IPS DF 4.7 (cell line): ENCODE measurements around the gene VPS45.
"Not testable (repeated sequence)": the region's sequence is repeated elsewhere in the genome, so short reads cannot be mapped to it uniquely, and the experiment has no call there.

Experiments used
- DNase-seq: peaks from one replicate; pipeline ENCODE4 v3.0.0-alpha.2; 2013; ENCODE audit warnings: low spot score; ENCODE audit errors: extremely low read depth

Gene VPS45

DNA sequence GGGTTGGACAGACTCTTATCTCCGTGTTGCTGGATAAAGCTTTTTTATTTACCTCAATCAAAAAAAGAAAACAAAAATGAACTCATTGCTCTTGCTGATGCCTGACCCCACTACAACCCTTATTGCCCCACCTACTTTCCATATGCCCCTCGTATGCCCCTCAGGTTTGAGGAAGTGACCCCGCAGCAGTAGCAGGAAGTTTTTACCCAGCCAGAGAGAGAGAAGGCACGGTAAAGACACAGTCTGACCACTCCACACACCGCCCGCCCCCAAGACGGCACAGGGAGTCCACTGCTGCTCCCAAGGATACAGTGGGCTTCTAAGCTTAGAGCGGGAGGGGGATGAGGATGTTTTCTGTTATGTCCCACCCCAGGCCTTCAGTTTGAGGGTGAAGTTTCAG is 92.0 kb downstream of the VPS45 start:
- DNase-seq, result no peak

DNA sequence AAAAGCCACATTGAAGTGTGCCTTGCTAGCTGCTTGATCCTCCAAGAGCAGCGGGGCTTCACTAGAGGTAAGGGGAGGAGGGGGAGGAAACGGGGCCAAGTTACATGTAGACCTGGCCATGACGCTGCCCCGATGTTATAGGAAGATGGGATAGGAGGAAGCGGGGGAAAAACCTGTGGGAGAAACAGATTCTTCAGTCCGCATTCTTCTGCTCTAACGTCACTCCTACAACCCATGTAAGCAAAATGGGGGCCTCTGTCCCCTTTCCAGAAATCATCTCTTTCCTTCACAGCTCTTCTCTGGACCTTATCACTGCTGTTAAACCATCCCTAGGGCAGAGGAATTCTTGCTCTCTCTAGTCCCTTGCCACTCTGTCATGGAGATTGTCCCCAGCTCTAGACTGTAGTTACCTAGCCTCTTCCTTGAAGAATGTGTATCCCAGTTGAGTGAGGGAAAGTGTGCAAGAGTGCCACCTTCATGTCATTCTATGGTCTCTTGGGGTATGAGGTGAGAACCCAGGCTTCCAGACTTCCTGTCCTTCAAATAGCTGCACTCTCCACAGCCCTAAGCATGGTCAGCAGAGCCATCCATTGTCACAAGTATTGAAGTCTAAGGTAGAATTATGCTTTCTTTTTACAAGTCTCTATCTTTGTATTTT is 93.5 kb downstream of the VPS45 start:
- no peak for DNase-seq

GRCh38 chr1:150161747-150162581 is 94.4 kb downstream of the VPS45 start:
- no peak for DNase-seq

DNA sequence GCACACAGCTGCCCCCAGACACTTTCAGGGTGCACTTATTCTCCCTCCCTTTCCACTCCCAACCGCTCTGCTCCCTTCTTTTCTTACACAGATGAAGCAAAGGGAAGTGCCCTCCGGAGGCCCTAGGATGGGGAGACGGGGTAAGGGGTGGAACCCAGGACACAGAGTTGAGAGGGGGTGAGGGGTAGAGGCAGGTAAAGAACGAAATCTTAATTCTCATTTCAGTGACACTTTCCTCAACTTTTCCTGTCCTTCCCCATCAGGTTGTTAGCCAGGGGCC is 94.9 kb downstream of the VPS45 start:
- DNase-seq, result no peak

DNA sequence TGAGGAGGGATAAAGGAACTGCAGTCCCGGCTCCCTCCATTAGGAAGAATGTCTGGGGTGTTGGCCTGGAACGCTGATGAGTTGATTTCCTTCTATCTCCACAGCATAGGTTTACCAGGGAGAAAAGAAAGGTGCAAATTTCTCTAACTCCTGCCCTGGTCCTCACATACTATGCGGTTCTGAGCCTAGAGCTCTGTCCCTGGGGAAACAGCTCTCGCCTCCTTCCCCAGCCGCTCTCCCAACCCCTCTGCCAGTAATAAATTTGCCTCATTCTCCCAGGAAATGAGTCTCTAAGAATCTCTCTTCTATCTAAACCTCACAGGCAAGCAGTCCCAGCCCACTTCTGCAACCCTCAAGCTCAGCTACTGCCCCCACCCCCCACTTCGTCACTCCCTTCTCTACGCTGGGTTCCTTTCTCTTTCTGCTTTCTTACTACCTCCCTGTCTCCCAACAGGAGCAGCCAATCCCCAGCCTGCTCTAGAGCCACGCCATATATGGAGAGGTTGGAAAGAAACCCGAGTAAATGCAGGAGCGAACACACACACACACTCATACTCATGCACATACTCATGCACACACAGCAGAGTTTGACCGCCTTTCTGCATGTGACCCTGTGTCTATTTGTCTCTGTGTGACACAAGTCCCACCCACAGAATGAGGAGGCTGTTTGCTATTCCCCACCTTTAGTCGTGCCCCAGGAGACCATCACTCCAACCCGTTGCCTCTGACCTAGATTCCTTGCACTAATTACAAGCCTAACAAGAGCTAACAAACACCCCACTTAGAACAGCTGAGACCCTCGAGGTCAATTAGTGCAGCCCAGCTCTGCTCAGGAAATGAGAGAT is 95.5 kb downstream of the VPS45 start:
- peak; percentile 90 for DNase-seq

GRCh38 chr1:150164224-150164623 is 96.6 kb downstream of the VPS45 start:
- no peak for DNase-seq

DNA sequence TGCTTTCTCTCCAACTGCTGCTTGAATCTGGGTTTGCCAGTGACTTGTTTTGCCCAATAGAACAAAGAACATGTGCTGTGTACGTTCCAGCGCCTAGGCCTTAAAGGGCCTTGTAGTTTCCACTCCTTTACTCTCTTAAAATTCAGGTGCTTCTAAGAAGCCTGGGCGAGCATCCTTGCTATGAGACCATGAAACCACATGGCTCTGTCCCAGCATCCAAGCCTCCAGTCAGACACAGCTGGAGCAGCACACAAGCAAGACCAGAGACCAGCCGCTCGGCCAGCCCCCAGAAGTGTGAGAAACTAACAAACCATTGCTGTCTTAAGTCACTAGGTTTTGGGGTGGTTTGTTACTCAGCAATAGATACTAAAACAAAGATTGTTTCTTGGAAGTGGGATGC is 97.2 kb downstream of the VPS45 start:
- DNase-seq, result no peak

DNA sequence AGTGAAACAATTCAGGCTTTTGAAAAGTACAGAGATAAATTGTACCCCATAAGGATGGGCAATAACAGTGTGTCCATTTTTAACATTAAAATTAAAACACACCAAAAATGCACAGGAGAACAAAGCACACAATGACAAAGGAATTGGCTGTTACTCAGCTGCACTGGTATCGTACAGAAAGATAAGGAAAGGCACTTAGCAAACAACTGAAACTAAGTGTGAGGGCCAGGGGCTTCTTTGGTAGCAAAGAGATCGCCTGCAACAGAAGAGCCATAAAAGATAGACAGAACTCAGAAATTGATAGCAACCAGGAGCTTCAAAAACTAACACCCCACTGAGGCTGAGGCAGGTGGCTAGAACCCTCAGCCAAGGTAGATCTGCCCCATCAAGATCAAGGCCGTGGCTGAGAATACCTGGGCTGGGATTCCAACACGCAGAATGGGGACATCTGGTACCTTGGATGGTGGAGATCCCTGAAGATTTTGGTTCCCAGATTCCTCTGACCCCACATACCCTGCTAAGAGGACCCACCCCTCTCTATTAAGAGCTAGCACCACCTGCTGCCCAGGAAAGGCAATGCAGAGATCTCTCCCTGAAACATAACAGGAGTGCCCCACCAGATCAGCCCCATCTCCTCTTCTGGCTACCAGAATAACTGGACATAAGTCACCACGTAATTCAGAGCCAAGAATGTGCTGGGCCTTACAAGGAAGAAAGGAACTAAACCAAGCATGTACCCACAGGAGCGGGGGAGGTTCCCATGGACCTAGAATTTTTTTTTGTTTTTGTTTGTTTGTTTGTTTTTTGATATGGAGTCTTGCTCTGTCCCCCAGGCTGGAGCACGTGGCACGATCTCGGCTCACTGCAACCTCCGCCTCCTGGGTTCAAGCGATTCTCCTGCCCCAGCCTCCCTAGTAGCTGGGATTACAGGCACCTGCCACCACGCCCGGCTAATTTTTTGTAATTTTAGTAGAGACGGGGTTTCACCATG is 98.3 kb downstream of the VPS45 start:
- DNase-seq, result no peak

DNA sequence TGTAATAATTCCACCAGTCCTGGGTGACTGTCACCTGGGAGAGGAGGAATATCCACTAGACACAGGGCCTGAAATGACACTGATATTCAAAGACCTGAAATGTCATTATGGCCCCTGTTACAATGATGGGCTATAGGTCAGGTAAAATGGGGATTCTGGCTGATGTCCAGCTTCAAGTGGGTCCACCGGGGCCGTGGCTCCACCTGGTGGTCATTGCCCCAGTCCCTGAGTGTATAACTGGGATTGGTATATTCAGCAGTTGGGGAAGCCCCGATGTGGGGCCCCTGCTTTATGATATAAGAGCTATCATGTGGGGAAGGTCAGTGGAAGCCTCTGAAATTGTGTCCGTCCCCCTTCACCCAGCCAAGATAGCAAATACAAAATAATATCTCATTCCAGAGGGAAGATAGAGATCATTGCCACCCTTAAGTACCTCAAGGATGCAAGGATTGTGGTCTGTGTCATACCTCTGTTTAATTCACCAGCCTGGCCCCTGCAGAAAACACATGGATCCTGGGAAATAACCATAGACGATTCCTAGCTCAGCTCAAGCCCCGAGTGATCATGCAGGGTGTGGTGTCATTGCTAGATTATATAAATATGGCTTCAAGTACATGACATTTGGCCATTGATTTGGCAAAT is 101.5 kb downstream of the VPS45 start:
- no peak for DNase-seq

DNA sequence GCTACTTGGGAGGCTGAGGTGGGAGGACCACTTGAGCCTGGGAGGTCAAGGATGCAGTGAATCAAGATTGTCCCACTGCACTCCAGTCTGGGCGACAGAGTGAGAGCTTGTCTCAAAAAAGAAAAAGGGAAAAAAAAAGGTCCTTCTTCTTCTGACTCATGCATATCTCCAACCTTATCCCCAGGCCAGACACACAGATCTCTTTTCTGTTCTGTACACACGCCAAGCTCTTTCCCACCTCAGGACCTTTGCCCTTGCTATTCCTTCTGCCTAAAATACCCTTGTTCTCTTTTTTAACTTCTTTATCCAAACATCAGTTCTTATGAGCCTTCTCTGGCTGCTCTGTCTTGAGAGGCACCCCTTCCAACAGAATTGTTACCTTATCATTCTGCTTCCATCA is 104.2 kb downstream of the VPS45 start:
- no peak for DNase-seq

DNA sequence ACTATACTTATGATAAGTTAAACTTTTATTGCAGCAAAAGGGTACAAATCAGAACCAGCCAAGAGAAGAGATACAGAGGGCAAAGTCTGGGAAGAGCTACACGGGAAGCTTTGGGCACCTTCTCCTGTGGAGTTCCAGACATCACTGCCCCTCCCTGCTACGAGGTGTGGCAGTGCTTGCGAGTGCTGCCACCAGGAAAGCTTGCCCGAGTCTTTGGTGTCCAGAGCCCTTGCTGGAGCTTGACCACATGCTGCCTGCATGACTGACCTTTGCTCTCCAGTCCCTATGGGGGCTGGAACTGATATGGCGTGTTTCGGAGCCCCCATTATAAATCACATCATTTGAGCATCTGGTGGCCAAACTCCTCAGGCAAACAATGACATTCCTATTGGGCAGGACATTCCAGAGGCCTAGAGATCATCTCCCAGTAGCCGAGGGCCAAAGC is 105.6 kb downstream of the VPS45 start:
- DNase-seq, result no peak

DNA sequence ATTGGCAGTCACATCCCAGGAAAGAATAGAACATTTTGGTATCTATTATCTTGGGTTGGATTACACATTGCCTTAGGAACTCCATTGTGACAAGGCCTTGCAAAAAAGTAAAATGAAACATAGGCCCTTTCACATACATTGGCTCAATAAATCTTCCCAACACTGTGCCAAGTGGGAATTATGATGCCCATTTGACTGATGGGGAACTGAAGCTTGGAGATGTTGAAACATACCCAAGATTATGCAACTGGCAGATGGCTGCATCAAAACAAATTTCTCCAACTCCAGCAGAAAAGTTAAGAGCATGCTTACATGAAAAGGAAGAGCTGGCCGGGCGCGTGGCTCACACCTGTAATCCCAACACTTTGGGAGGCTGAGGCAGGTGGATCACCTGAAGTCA is 109.0 kb downstream of the VPS45 start:
- no peak for DNase-seq

DNA sequence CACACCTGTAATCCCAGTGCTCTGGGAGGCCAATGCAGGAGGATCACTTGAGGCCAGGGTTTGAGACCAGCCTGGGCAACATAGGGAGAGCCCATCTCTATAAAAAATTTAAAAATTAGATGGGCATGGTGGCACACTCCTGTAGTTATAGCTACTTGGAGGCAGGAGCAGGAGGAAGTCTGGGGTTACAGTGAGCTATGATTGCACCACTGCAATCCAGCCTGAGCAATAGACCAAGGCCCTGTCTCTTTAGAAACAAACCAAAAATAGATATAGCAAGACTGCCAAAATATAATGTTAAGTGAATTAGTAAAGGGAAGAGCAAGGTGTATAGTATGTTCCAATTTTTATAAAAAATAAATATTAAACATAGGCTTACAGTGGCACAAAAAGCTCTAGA is 111.0 kb downstream of the VPS45 start:
- DNase-seq, result no peak

DNA sequence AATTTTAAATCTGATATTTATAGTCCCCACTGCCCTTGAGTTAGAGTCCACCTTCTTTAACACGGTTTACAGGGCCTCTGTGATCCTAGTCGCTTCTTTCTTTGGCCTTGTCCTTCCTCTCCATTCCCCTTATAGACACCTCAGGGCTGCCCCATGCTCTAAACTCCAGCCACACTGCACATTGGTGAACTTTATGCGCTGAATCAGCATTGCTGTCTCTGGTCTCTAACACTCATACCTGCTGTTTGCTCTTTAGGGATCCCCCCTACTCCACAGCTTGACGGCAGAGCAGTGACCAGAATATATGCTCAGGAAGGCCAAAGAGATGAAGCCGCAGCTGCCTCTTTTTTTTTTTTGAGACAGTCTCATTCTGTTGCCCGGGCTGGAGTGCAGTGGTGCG is 112.3 kb downstream of the VPS45 start:
- no peak for DNase-seq

DNA sequence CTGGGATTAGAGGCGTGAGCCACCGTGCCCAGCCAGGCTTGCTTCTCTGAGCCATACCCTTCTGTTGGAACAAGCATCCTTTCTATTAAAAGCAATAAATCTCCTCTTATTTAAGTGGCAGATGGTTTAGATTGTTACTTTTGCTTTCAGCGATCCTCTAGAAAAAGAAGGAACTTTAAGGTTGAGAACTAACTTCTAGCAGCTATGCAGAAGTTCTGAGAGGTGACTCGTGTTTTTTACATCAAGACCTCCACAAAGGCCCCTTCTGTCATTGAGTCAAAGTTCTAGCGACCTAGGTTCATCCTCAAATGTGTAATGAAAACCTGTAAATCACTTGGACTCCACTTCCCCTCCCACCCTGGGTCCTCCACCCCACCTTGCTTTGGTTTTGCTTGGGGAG is 112.9 kb downstream of the VPS45 start:
- no peak for DNase-seq

DNA sequence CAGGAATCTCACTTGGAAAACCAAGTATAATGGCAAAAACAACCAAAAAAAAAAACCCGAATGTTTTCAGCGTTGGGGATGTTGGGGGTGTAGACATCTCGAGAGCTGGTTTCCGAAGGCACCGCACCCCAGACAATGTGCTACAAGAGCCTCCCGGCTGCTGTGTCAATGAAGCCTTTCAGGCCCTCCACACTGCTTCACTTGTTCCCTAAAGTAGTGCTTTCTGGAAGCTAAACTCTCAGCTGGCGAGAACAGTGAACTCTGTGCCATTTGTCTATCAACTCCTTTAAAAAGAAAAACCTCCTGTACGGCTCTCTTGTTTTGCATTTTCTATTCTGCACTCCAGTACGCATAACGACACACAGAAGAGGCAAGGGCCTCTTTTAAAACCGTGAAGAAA is 114.7 kb downstream of the VPS45 start:
- DNase-seq, result no peak

DNA sequence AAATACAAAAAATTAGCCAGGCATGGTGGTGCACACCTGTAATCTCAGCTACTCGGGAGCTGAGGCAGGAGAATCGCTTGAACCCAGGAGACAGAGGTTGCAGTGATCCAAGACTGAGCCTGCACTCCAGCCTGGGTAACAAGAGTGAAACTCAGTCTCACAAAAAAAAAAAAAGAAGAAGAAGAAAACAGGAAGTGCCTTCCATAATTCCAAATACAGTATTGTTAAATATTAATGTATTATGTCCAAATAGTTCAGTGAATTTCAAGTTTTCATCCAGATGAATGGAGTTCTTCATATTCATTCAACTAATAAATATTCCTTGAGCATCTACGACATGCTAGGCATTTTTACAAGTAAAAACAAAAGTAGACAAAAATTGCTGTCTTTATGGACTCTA is 115.5 kb downstream of the VPS45 start:
- no peak for DNase-seq

DNA sequence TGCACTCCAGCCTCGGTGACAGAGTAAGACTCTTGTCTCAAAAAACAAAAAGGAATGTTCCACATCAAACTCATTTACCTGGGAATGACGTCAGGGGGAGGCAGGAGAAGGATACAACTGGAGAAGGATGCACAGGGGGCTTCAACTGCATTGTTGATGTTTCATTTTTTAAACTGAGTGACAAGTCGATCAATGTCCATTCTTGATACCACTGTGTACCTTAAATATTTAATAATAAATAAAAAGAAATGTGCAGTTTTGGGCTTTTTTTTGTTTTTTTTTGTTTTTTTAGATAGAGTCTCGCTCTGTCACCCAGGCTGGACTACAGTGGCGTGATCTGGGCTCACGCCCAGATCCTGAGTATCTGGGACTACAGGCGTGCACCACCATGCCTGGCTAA is 117.9 kb downstream of the VPS45 start:
- no peak for DNase-seq

- not testable (repeated sequence) for DNase-seq
These were observed 118.8 kb downstream of the VPS45 start for GRCh38 chr1:150186438-150186788.

DNA sequence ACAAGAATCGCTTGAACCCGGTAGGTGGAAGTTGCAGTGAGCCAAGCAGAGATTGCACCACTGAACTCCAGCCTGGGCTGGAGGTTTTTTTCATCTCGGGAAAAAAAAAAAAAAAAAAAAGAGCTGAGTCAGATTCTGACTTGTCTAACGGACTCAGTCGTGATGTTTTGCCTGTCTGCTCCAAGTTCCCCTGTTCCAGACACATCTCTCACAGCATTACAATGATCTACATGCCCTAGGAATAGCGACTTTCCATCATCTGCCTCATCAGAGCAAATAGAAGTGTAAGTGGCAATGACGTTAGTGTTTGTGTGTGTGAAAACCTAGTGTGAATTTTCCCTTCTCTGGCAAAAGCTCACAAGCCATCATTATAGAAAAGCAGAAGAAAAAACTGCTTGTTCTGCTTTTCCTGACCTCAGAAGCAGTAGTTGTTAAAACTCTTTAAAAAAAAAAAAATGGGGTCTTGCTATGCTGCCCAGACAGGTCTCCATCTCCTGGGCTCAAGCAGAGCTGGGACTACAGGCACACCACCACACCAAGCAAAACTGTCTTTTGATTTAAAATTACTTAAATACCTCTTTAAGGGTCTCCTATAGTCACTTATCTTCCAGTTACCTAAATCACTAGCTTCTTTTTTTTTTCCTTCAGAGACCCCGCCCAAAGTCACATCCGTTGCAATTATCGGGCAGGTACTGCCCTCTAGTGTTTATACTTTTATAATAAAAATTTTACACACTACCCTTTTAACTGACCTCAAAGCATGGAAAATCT is 119.4 kb downstream of the VPS45 start:
- DNase-seq, result no peak
